CD1c-positive myeloid dendritic cell (primary cell): ENCODE results near the gene RAMP3.
"Not testable (repeated sequence)": the region's sequence is repeated elsewhere in the genome, so short reads cannot be mapped to it uniquely, and the experiment has no call there.

Experiments
- DNase-seq: peaks from one replicate; pipeline ENCODE4 v3.0.0-alpha.2; 2016; ENCODE audit errors: extremely low spot score

The RAMP3 gene

GRCh38 chr7:45157653-45158401, at the start of gene RAMP3:
Gene RAMP3 (plus strand): TSS chr7:45157791. CDS start chr7:45157829, 38 bp downstream.
- DNase-seq = no peak

GRCh38 chr7:45108863-45109262, 48.7 kb upstream of the RAMP3 start:
- DNase-seq = no peak

GRCh38 chr7:45111298-45112223, 46.0 kb upstream of the RAMP3 start, which contains the start of gene TBRG4:
Gene TBRG4 (minus strand): TSS chr7:45111697. CDS start chr7:45109237, 2,460 bp downstream.
- peak; percentile 99 for DNase-seq

GRCh38 chr7:45112648-45113047, 44.9 kb upstream of the RAMP3 start:
- no peak for DNase-seq

- DNase-seq = not testable (repeated sequence)
Observed at GRCh38 chr7:45114257-45114656, 43.3 kb upstream of the RAMP3 start.

GRCh38 chr7:45114926-45115325, 42.7 kb upstream of the RAMP3 start:
- DNase-seq = no peak

GRCh38 chr7:45116048-45116447, 41.5 kb upstream of the RAMP3 start:
- DNase-seq = no peak

GRCh38 chr7:45117582-45117981, 40.0 kb upstream of the RAMP3 start:
- no peak for DNase-seq

- DNase-seq = no peak
Observed at GRCh38 chr7:45118292-45118691, 39.3 kb upstream of the RAMP3 start.

- DNase-seq = no peak
Observed at GRCh38 chr7:45118889-45119331, 38.7 kb upstream of the RAMP3 start.

GRCh38 chr7:45119550-45119949, 38.0 kb upstream of the RAMP3 start:
- no peak for DNase-seq

GRCh38 chr7:45122975-45123860, 34.4 kb upstream of the RAMP3 start:
- no peak for DNase-seq

GRCh38 chr7:45123913-45124710, 33.5 kb upstream of the RAMP3 start:
- no peak for DNase-seq

GRCh38 chr7:45125193-45125904, 32.2 kb upstream of the RAMP3 start:
- DNase-seq = no peak

- no peak for DNase-seq
Observed at GRCh38 chr7:45126201-45126600, 31.4 kb upstream of the RAMP3 start.

- DNase-seq = no peak
Observed at GRCh38 chr7:45126920-45127319, 30.7 kb upstream of the RAMP3 start.

- DNase-seq = no peak
Observed at GRCh38 chr7:45129181-45129800, 28.3 kb upstream of the RAMP3 start.

GRCh38 chr7:45129906-45130305, 27.7 kb upstream of the RAMP3 start:
- no peak for DNase-seq

- DNase-seq = no peak
Observed at GRCh38 chr7:45130910-45131309, 26.7 kb upstream of the RAMP3 start.

GRCh38 chr7:45131891-45132290, 25.7 kb upstream of the RAMP3 start:
- peak; percentile 10 for DNase-seq
